T1000 (cell line): ENCODE data around the gene KRT6C.

Experiments
- DNase-seq: peaks from one replicate; lab custom pipeline; 2025; ENCODE audit warnings: mixed read lengths; lab: John Stamatoyannopoulos, UW

Gene KRT6C

DNA sequence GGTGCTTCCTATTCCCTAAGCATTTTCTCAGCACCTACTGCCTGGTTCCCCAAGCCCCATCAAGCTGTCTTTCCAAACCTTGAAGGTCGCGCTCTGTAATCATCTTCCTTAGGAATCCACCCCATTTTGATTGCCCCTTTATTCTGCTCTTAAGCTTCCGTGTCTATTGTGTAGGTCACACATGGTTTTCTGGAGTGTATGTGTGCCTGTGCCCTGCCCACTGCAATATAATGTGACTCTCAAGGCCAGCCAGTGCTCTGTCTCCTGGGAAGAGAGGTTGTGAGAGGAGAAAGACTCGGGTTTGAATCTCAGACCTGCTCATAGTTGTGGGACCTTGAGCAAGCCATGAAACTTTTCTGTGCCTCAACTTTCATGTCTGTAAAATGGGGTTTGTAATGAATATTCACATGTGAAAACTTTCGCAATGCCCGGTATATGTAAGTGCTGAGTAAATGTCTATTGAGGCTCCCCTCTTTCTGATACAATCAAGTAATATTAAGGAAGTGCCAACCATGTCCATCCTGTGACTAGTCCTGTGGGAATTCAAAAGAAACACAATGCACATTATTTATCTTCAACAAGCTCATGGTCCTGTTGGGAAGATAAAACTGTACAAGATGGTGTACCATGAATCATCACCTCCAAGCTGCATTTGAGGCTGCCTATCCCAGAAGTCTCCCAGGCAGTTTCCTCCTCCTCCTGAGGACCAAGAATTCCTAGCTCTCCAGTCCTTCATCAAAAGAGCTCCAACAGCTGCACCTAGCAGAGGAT is 38.7 kb downstream of the KRT6C start:
- DNase-seq: no peak

DNA sequence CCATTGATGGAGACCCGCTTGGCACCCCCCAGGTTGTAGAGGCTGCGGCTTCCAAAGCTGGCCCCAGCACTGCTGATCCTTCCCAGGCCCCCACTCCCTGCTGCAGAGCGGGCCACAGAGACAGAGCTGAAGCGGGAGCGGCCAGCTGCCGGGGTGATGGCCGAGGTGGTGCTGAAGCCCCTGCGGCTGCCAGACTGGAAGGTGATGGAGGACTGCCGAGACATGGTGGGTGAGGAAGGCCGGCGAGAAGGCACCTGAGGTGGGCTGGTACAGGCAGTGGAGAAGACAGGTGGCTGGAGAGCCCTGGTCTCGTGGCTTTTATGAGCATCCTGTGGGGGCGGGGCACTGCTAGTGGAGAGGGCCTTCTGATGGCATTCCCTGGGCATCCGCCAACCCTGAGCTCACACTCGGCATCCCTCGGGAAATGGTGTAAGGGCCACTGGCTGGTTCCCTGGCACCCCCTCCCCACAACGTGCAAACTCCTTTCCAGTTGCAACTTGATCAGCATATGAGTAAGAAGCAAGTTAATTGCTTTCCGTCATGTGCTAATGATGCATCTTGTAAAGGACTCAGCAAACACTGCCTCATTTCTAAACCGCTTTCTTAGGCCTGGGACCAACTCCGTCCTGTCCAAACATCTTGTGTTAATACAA is 39.4 kb downstream of the KRT6C start, which contains the start of gene KRT75:
KRT75 (minus strand) TSS at position 291 of the 653 bp plus-strand sequence; CDS start at position 224, 67 bp downstream.
- DNase-seq: no peak

DNA sequence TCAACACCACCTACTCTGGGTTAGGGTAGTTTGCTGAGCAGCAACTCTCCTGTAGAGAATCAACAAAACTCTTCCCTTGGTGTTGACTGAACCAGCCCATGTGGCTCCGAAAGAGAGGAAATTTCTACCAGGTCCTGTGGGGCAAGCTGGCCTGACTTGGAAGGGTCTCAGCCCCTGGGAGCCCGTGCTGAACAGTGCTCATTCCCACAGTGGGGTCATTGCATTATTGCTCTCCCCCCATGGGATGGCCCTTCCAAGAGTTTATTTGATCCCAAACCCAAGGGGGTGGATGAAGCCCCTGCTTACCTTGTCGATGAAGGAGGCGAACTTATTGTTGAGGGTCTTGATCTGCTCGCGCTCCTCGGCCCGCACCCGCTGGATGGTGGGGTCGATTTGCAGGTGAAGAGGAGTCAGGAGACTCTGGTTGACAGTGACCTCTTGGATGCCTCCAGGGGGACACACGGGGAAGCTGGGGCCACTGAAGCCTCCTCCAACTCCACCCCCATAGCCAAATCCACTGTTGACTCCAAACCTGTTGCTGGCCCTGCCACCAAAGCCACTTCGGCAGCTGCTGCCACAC is 40.0 kb downstream of the KRT6C start:
- DNase-seq: no peak

DNA sequence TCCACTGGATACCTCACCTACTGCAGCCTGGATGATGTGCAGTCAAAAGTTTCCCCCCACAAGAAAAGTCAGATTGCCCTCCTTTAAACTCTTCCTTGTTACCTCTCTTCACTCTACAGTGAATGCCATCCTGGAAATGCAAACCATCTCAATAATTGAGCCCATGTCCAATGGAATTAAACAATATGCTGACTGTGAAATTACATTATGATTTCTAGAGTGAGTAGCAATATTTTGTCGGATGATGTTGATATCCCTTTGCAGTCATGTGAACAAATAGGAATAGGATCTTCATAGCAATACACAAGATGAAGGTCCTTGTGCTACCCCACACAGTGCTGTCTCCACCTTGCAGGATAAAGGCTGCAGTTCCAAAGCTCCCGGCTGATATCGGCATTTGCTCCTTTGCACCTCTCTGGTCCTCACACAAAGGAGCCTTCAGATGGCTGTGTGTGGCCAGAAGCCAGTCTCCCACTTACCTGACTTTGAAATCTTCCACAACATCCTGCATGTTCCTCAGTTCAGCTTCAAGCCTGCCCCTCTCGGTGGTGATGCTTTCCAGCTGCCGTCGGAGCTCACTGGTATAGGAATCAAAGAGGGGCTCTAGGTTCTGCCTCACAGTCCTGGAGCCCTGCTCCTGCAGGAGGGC is 40.9 kb downstream of the KRT6C start:
- DNase-seq: no peak

DNA sequence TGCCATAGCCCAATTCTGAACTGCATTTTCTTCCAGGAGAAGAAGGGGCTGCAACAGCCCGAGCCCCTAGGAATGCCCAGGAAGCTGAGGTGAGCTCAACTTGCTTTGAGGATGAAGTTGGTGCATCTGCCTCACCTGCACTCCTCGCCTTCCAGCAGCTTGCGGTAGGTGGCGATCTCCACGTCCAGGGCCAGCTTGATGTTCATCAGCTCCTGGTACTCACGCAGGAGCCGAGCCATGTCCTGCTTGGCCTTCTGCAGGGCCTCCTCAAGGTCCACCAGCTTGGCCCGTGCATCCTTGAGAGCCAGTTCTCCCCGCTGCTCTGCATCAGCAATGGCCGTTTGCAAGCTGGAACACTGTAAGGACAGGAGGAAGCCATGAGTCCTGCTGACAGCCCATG is 45.5 kb downstream of the KRT6C start:
- DNase-seq: no peak

DNA sequence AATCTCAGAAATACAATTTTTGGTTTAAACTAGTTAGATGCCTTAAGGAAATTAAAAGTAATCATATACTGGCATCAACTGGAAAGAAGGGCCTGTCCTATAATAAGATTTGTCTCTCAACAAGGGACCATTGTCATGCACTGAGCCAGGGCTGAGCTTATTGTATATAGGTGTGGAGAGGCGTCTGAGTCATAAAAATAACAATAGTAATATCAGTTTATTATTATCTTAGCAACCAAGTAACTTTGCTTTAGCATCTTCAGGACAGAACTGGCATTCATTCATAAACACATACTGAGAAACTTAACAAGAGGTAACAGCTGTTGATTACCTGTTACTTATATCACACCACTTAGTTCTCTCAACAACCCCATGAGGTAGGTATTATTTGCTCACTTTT is 46.5 kb downstream of the KRT6C start:
- DNase-seq: no peak

DNA sequence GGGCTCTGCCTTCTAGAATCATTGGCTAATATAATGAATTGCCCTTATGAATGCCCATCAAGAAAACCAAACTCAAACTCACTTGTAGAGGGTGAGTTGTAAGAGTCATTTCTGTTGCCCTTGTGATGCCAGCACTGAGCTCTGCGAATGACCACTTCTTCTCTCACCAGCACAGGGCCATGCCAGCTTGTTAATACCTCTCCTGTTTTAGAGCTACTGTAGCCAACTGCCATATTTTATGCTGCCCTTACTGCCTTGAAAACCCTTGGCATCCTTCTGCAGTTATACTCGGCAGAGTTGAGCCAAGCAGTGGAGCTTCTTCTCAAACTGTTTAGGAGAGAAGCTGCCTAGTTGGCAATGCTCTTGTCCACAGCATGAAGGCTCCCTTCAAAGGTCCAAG is 47.6 kb downstream of the KRT6C start:
- DNase-seq: no peak

DNA sequence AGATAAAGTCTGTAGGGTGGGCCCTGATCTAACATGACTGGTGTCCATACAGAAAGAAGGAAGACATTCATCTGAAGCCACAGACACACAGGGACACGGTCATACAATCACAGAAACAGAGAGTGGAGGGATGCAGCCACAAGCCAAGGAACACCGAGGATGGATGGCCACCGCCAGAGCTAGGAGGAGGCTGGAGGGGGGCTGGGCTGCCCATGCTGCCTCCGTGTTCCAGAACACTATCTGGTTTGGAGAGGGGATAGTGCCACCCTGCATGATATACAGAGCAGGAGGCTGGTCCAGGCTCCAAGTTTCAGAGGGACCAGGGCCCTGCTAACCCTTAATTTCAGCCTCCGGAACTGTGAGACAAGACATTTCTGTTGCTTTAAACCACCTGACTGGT is 48.1 kb downstream of the KRT6C start:
- no peak for DNase-seq

DNA sequence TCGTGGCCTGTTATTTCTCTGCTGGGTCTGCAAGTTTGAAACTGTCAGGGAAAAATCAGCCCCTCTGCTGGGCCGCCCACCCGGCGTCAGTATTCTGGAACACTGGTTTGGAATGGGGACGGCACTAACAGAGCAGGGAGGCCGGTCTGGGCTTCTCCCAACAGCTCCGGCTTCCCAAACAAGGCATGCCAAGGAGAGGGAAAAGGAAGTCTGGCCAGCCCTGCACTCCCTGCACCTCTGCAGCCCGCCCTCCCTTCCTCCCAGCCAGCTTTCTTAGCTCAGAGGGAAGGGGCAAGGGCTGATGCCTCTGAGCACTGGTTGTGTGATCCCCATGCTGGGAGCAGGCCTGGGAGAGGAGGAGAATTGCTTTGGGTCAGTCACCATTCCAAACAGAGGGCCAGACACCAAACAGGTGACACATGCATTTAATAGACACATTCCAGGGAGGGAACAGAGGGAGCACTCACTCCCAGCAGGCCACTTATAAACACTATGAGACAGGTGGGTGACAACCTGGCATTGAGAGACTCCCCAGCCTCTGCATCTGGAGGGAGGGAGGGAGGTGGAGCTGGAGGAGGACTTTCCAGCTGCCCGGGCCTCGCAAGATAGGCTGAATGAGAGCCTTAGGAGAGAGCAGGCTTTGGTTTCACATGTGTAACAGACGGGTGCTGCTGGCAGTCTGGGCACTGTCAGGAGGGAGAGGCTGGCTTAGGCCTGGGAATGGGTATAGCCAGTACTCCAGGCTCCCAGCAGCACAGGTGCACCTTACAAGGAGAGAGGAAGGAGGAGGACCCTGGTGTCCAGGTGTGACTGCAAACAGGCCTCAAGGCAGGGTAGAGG is 49.7 kb downstream of the KRT6C start:
- DNase-seq: no peak

DNA sequence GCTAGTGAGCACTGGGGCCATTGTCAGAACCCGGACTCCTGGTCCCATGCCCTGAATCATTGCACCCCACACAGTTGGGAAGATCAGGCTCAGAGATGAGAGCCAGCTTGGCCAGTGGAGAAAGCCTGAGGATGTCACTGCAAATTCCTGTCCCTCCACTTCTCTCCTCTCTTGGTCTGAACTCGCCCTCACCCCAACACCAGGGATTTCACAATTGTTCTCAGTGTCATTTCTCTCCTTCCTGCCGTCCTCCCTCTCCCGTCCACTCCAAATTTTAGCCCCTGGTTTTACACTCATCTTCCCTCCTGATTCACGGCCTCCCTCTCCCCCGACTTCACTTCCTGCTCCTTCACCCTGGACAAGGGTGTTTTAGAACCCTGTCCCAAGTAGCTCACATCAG is 50.6 kb downstream of the KRT6C start:
- no peak for DNase-seq

DNA sequence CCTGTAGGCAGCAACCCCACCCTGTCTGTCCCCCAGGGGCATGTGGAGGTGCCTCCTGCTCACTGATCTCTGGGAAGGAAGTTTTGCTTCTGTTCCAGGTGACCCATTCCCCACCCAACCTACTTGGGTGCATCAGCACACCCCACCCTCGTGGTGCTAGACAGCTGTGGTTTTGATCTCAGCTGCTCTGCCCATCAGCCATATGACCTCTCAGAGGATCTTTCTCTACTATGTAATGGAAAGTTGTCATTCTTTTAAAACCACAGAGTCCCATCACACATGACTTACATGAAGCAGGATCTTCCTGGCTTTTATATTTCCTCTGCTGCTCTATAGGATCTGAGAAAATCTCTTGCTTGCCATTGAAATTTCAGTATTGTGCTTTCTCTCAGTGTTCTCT is 53.9 kb downstream of the KRT6C start:
- no peak for DNase-seq

DNA sequence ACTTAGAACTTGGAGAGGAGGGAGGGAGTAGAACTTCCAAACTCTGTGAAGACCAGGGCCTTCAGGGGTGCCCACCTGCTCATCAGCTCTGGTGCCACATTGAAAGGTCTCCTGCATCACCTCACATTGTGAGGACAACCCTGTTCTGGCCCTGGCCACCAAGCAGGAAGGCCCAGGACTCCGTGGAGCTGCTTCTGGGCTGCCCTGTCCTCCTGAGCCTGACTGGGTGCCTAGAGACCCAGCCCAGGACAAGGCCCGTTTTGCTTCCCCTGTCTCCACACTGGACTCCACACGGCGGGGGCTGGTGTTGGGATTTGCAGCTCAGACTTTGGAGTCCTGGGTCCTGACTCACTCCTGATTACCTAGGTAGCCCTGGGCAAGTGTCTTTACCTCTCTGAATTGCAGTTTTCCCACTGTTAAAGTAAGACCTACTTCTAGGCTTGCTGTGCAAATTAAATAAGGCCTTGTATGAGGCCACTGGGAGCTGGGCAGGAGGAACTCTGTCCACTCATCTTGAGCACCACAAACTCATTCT is 55.0 kb downstream of the KRT6C start:
- DNase-seq: no peak
